ENCODE data around the gene C12orf56. TPM values are rescaled to one million over a fixed set of nuclear protein-coding genes. Genes with fewer than 3 reads are reported as not detected.

The C12orf56 gene
- total RNA-seq, 1 experiment from 2014 or later: 9.3 TPM

- H3K9me3 ChIP-seq: no peaks in the 10 kb centered on the region
- H3K27me3 ChIP-seq (replicated peaks; ENCODE audit: control insufficient read depth, insufficient read depth, low read length): no peaks in the 10 kb centered on the region
- TF ChIP-seq CTCF (IDR thresholded peaks at IDR 0.05; ENCODE audit: insufficient read depth in 1 of 2, low read depth in 1 of 2, low read length in 1 of 2, severe bottlenecking in 1 of 2, unreplicated experiment in 1 of 2): no peak
- Mint-ChIP-seq H3K9me3 (ENCODE audit: unreplicated experiment) (no peaks in the 10 kb centered on the region), H3K36me3 (ENCODE audit: insufficient read depth, unreplicated experiment) (peaks cover 100% of the 10 kb centered on the region), H3K27me3 (ENCODE audit: insufficient read depth, unreplicated experiment) (no peaks in the 10 kb centered on the region), H3K4me3 (ENCODE audit: unreplicated experiment) (no peak overlapping the region), H3K4me1 (ENCODE audit: low read depth, unreplicated experiment) (no peaks in the 10 kb centered on the region), H3K27ac (ENCODE audit: unreplicated experiment) (no peak overlapping the region)
- BruUV-seq (replicated peaks): no TSS peak
- no peak overlapping the region for H3K4me3 ChIP-seq (ENCODE audit: low read depth, low read length)
- intact Hi-C loops (cut with micrococcal nuclease; ENCODE audit: unreplicated experiment): no loop called here
- ChIA-PET CTCF (no interaction called here), POLR2A (no interaction called here)
- peaks cover 3% of the 10 kb centered on the region; the same call in 1 of the 2 replicates for H3K36me3 ChIP-seq (ENCODE audit: control insufficient read depth, insufficient read depth, low read length)
- no peaks in the 10 kb centered on the region for H3K4me1 ChIP-seq
- no peak for DNase-seq
Observed at GRCh38 chr12:64431791-64432190, 41.2 kb upstream of the C12orf56 start.

GRCh38 chr12:64430886-64431285 is 40.3 kb upstream of the C12orf56 start:
- H3K9me3 Mint-ChIP-seq (ENCODE audit: unreplicated experiment): no peaks in the 10 kb centered on the region
- POLR2A ChIA-PET: no interaction called here
- H3K9me3 ChIP-seq: no peaks in the 10 kb centered on the region
- H3K36me3 ChIP-seq (ENCODE audit: control insufficient read depth, insufficient read depth, low read length): peaks cover 3% of the 10 kb centered on the region; the same call in 1 of the 2 replicates
- peaks cover 100% of the 10 kb centered on the region for H3K36me3 Mint-ChIP-seq (ENCODE audit: insufficient read depth, unreplicated experiment)
- TF ChIP-seq CTCF (IDR thresholded peaks at IDR 0.05; ENCODE audit: insufficient read depth in 1 of 2, low read depth in 1 of 2, low read length in 1 of 2, severe bottlenecking in 1 of 2, unreplicated experiment in 1 of 2): no peak
- CTCF ChIA-PET: no interaction called here
- H3K4me3 Mint-ChIP-seq (ENCODE audit: unreplicated experiment): no peak overlapping the region
- intact Hi-C loops (cut with micrococcal nuclease; ENCODE audit: unreplicated experiment): no loop called here
- H3K4me3 ChIP-seq (ENCODE audit: low read depth, low read length): no peak overlapping the region
- H3K4me1 ChIP-seq: no peaks in the 10 kb centered on the region
- H3K27ac Mint-ChIP-seq (ENCODE audit: unreplicated experiment): no peak overlapping the region
- DNase-seq: no peak
- no peaks in the 10 kb centered on the region for H3K27me3 Mint-ChIP-seq (ENCODE audit: insufficient read depth, unreplicated experiment)
- BruUV-seq (replicated peaks): no TSS peak
- no peaks in the 10 kb centered on the region for H3K4me1 Mint-ChIP-seq (ENCODE audit: low read depth, unreplicated experiment)
- no peaks in the 10 kb centered on the region for H3K27me3 ChIP-seq (replicated peaks; ENCODE audit: control insufficient read depth, insufficient read depth, low read length)

- ChIA-PET CTCF (no interaction called here), POLR2A (no interaction called here)
- Mint-ChIP-seq H3K27ac (ENCODE audit: unreplicated experiment) (no peak overlapping the region), H3K4me3 (ENCODE audit: unreplicated experiment) (no peak overlapping the region), H3K27me3 (ENCODE audit: insufficient read depth, unreplicated experiment) (no peaks in the 10 kb centered on the region), H3K4me1 (ENCODE audit: low read depth, unreplicated experiment) (no peaks in the 10 kb centered on the region), H3K9me3 (ENCODE audit: unreplicated experiment) (no peaks in the 10 kb centered on the region), H3K36me3 (ENCODE audit: insufficient read depth, unreplicated experiment) (peaks cover 100% of the 10 kb centered on the region)
- DNase-seq: no peak
- no peaks in the 10 kb centered on the region for H3K9me3 ChIP-seq
- intact Hi-C loops (cut with micrococcal nuclease; ENCODE audit: unreplicated experiment): no loop called here
- H3K4me1 ChIP-seq: no peaks in the 10 kb centered on the region
- TF ChIP-seq CTCF (IDR thresholded peaks at IDR 0.05; ENCODE audit: insufficient read depth in 1 of 2, low read depth in 1 of 2, low read length in 1 of 2, severe bottlenecking in 1 of 2, unreplicated experiment in 1 of 2): no peak
- BruUV-seq (replicated peaks): no TSS peak
- H3K27me3 ChIP-seq (replicated peaks; ENCODE audit: control insufficient read depth, insufficient read depth, low read length): no peaks in the 10 kb centered on the region
- peaks cover 3% of the 10 kb centered on the region; the same call in 1 of the 2 replicates for H3K36me3 ChIP-seq (ENCODE audit: control insufficient read depth, insufficient read depth, low read length)
- no peak overlapping the region for H3K4me3 ChIP-seq (ENCODE audit: low read depth, low read length)
Observed at GRCh38 chr12:64428956-64429355, 38.4 kb upstream of the C12orf56 start.

All from Caco-2 (cell line).